Spleen (tissue), 11 donors: ENCODE measurements around the gene NDUFS4. TPM values are rescaled to one million over a fixed set of nuclear protein-coding genes. Genes with fewer than 3 reads are reported as not detected.

Source experiments
- DNase-seq: peaks from one replicate; pipeline ENCODE4 v3.0.0-alpha.2; 2020
- H3K27ac ChIP-seq, 8 donors: fragments of 200-600 bp; sonication (generic) in 7 of 8; 1 replicate in 4 of 8; 2 replicates in 4 of 8; pipeline versions ENCODE4 v1.5.0 to v1.8.0; 2016 to 2021; ENCODE audit warnings: inconsistent platforms in 4 of 8, mild to moderate bottlenecking in 4 of 8, moderate library complexity in 1 of 8
- H3K27me3 ChIP-seq, 7 donors: fragments of 200-600 bp; sonication (generic) in 6 of 7; replicated peaks in 1 of 7; 1 replicate in 4 of 7; 2 replicates in 3 of 7; pipeline versions ENCODE4 v1.5.0 to v1.8.0; 2016 to 2021; ENCODE audit warnings: inconsistent platforms in 3 of 7, mild to moderate bottlenecking in 1 of 7
- H3K36me3 ChIP-seq, 6 donors: fragments of 200-600 bp; sonication (generic) in 5 of 6; 1 replicate in 4 of 6; 2 replicates in 2 of 6; pipeline versions ENCODE4 v1.5.0 to v1.8.0; 2016 to 2021; ENCODE audit warnings: inconsistent platforms in 2 of 6
- H3K4me1 ChIP-seq, 6 donors: fragments of 200-600 bp; sonication (generic) in 5 of 6; 1 replicate in 3 of 6; 2 replicates in 3 of 6; pipeline versions ENCODE4 v1.5.0 to v1.8.0; 2016 to 2021; ENCODE audit warnings: inconsistent platforms in 3 of 6
- H3K4me3 ChIP-seq, 8 donors: fragments of 200-600 bp; sonication (generic) in 7 of 8; 1 replicate in 4 of 8; 2 replicates in 4 of 8; pipeline versions ENCODE4 v1.5.0 to v1.8.0; 2016 to 2021; ENCODE audit warnings: inconsistent platforms in 4 of 8, mild to moderate bottlenecking in 4 of 8, moderate library complexity in 2 of 8
- H3K9me3 ChIP-seq, 8 donors: fragments of 200-600 bp; sonication (generic) in 7 of 8; 1 replicate in 4 of 8; 2 replicates in 4 of 8; pipeline versions ENCODE4 v1.5.0 to v1.8.0; 2016 to 2021; ENCODE audit warnings: inconsistent platforms in 4 of 8
- POLR2A ChIP-seq, 3 donors: fragments of 450-650 bp; IDR thresholded peaks; one replicate each; pipeline ENCODE4 v1.5.1; 2017; ENCODE audit warnings: antibody characterized with exemption in 3 of 3, mild to moderate bottlenecking in 1 of 3
- POLR2AphosphoS5 ChIP-seq, 3 donors: sonication (generic); formaldehyde crosslinking; IDR thresholded peaks; one replicate each; pipeline ENCODE4 v1.5.1; 2017; ENCODE audit warnings: antibody characterized with exemption in 3 of 3
- WGBS, 5 donors: extraction: QIAGEN DNeasy Blood & Tissue Kit in 3 of 5; methylation state at CpG; one replicate each; pipeline versions ENCODE4 v1.1.5 to v1.1.7; 2013 to 2018; 5-methylcytosine and 5-hydroxymethylcytosine counted together
- intact Hi-C: fragments of 100-400 bp; cut with DNase I; formaldehyde crosslinking; loops from one replicate; pipeline ENCODE4 v1.15.0; 2023; ENCODE audit warnings: low total_unique reads
- polyA plus RNA-seq, 3 donors: library from polyadenylated mRNA; stranded (reverse); fragments of 200-250 nt; gene quantifications; one replicate each; pipeline ENCODE4 v1.2.1, GENCODE V29; 2013
- total RNA-seq, 7 donors: library from RNA; depleted of rRNA in 3 of 7; stranded (reverse); fragments of >200 nt in 3 of 7; fragmentation: NEBNext Ultra II Directional in 4 of 7; extraction: Animal tissue kit (Norgen Biotek cat#: 25700) in 4 of 7; gene quantifications; one replicate each; pipeline versions ENCODE4 v1.1.0 to v1.2.1, GENCODE V29; 2016 to 2021
- TF ChIP-seq, protein P1 (sequence below), 11 experiments: fragments of 200-600 bp in 7 of 11; fragments of 450-650 bp in 4 of 11; sonication (generic) in 4 of 11; IDR thresholded peaks in 8 of 11; conservative IDR thresholded peaks in 3 of 11; 1 replicate in 7 of 11; 2 replicates in 4 of 11; pipeline versions ENCODE4 v1.4.0 to v1.8.0; 2016 to 2021; ENCODE audit warnings: antibody characterized with exemption in 11 of 11, inconsistent platforms in 4 of 11, mild to moderate bottlenecking in 1 of 11
- donor health status: healthy with polysubstance abuse.
- donor health status: DM: no; HTN: no; CAD: no; lungs with moderate emphysema.
- donor health status: DM: no; HTN: no; CAD: no.
- donor health status: Bipolar disorder and iron deficiency.
- donor health status: healthy.
- donor health status: DM: no; HTN: no; CAD: no.
- donor health status: DM: yes; HTN: yes; CAD: no.

The NDUFS4 gene
- total and polyA plus RNA-seq, 10 donors = 35.4 to 59.4 (median 47.2) TPM

DNA sequence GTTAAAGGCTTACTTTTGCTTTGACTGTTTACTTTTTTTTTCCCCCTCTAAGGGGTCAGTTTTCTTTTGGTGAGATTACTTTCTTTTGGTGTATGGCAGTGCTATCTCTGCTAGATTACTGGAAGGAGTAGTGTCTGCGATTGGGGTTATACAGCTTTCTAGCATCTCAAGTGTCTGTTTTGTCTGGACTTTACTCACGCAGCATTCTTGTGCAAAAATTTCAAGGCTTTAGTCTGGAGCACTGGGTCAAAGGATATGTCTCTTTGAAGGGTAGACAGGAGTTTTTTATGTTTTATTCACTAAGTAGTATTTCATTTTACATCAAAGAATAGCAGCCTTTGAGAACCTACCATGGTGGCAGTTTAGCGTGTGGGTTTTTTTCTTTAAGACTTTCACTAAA lies 52.6 kb downstream of the NDUFS4 start:
- no peaks in the 10 kb centered on the region for H3K9me3 ChIP-seq
- H3K4me3 ChIP-seq = no peak overlapping the region
- H3K27ac ChIP-seq = no peak overlapping the region
- no peak for DNase-seq
- WGBS, 5 donors = 86 to 90% (median 87%) methylated on average over 3 of the region's 3 CpGs
- H3K36me3 ChIP-seq = peaks cover 0 to 23% (median 0%) of the 10 kb centered on the region in 6 donors
- TF ChIP-seq, protein P1, sequence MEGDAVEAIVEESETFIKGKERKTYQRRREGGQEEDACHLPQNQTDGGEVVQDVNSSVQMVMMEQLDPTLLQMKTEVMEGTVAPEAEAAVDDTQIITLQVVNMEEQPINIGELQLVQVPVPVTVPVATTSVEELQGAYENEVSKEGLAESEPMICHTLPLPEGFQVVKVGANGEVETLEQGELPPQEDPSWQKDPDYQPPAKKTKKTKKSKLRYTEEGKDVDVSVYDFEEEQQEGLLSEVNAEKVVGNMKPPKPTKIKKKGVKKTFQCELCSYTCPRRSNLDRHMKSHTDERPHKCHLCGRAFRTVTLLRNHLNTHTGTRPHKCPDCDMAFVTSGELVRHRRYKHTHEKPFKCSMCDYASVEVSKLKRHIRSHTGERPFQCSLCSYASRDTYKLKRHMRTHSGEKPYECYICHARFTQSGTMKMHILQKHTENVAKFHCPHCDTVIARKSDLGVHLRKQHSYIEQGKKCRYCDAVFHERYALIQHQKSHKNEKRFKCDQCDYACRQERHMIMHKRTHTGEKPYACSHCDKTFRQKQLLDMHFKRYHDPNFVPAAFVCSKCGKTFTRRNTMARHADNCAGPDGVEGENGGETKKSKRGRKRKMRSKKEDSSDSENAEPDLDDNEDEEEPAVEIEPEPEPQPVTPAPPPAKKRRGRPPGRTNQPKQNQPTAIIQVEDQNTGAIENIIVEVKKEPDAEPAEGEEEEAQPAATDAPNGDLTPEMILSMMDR (IDR thresholded peaks at IDR 0.05 in 8 of 11, conservative IDR thresholded peaks at IDR 0.05 in 3 of 11) = no peak
- no peaks in the 10 kb centered on the region for H3K27me3 ChIP-seq
- intact Hi-C loops = no loop called here
- peaks cover 0 to 6% (median 0%) of the 10 kb centered on the region in 6 donors for H3K4me1 ChIP-seq

DNA sequence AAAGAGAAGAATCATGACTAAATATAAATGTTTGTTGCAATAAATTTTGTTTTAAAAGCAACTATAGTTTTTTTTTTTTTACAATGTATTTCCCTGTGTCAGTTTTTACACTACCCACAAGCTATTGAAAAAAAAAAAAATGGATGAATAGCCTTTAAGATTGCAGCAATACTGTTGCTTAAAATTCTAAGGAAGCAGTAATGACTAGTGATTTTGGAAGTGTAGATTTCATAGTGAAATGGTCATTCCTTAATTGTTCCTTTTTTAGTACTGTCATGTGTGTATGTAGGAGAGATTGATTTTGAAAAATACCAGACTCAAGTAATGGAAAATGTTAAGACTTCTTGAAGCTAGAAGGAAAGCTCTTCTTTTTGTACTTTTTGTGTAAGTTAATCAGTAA lies 53.1 kb downstream of the NDUFS4 start:
- intact Hi-C loops = no loop called here
- Histone ChIP-seq H3K4me1 (peaks cover 0 to 6% (median 0%) of the 10 kb centered on the region in 6 donors), H3K4me3 (no peak overlapping the region), H3K27ac (no peak overlapping the region), H3K36me3 (peaks cover 0 to 18% (median 0%) of the 10 kb centered on the region in 6 donors), H3K27me3 (no peaks in the 10 kb centered on the region), H3K9me3 (no peaks in the 10 kb centered on the region)
- TF ChIP-seq POLR2A (IDR thresholded peaks at IDR 0.05) (no peak), POLR2AphosphoS5 (IDR thresholded peaks at IDR 0.05) (no peak)
- TF ChIP-seq, protein P1 (IDR thresholded peaks at IDR 0.05 in 8 of 11, conservative IDR thresholded peaks at IDR 0.05 in 3 of 11) = no peak
- DNase-seq = no peak

DNA sequence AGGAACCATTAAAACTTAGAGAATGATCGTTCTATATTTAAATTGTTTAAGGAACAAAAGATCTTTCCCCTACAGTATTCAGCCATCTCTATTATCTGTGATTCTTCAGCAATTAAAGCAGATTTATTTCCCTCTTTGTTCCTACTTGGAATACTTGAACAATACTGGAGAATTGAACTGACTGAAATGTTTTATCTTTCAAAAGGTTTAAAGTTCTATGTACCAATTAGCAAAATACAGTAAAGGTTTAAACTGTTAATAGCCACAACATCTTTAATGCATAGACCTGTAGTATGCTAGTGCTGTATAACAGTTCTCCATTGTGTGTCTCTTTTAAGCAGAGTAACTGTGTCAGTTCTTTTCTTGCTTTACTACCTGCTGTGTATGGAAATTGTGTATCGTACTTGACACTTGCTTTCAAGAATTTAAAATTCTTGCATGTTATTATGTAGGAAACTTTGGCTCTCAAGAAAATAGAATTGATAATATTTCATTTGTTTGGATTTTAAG lies 54.0 kb downstream of the NDUFS4 start:
- H3K4me1 ChIP-seq = peaks cover 0 to 6% (median 0%) of the 10 kb centered on the region in 6 donors
- peaks cover 0 to 9% (median 0%) of the 10 kb centered on the region in 6 donors for H3K36me3 ChIP-seq
- no peak overlapping the region for H3K27ac ChIP-seq
- no peaks in the 10 kb centered on the region for H3K27me3 ChIP-seq
- 93 to 97% (median 95%) methylated on average over 2 of the region's 2 CpGs for WGBS, 5 donors
- DNase-seq = no peak
- intact Hi-C loops = no loop called here
- H3K4me3 ChIP-seq = no peak overlapping the region
- TF ChIP-seq POLR2AphosphoS5 (IDR thresholded peaks at IDR 0.05) (no peak), POLR2A (IDR thresholded peaks at IDR 0.05) (no peak)
- TF ChIP-seq, protein P1 (IDR thresholded peaks at IDR 0.05 in 8 of 11, conservative IDR thresholded peaks at IDR 0.05 in 3 of 11) = no peak
- H3K9me3 ChIP-seq = no peaks in the 10 kb centered on the region

DNA sequence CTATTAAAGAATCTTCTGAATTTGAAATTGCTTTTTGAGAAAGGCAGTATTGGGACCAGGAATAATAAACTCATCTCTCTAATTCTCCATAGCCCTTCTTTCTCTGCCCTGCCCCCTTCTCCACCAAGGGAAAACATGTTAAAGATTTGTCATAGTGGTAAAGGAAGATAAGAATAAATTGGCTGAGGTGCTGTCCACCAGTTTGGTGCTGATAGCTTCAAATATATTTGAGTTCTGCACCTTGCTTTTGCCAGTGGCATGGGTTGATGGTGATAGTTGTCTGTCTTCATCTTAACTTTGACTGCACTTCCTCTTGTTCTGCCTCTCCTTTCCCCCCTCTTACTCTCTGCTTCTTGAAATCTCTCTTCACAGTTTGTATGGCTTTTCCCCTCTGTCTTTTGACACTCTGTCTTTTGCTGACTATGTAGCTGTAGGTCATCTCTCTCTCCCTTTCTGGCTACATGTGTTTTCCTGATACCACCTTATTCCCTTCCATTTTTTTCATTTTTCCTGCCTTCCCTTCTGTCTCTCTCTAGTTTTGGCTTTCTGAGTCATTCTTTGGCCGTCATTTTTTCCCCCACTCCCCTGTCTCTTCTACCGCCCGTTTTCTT lies 56.6 kb downstream of the NDUFS4 start:
- Histone ChIP-seq H3K36me3 (peaks cover 0 to 3% (median 0%) of the 10 kb centered on the region in 6 donors), H3K9me3 (peaks cover 0 to 3% (median under 1%) of the 10 kb centered on the region in 8 donors), H3K4me3 (no peak overlapping the region), H3K4me1 (peaks cover 0 to 6% (median 0%) of the 10 kb centered on the region in 6 donors), H3K27ac (no peak overlapping the region), H3K27me3 (no peaks in the 10 kb centered on the region)
- intact Hi-C loops = no loop called here
- no peak for DNase-seq
- TF ChIP-seq POLR2A (IDR thresholded peaks at IDR 0.05) = no peak
- no peak for TF ChIP-seq POLR2AphosphoS5 (IDR thresholded peaks at IDR 0.05)
- TF ChIP-seq, protein P1 (IDR thresholded peaks at IDR 0.05 in 8 of 11, conservative IDR thresholded peaks at IDR 0.05 in 3 of 11) = no peak
- WGBS, 5 donors = 91 to 96% (median 94%) methylated on average over 3 of the region's 3 CpGs
